H9 (cell line): ENCODE measurements around the gene DDX28. TPM values are rescaled to one million over a fixed set of nuclear protein-coding genes. Genes with fewer than 3 reads are reported as not detected.

Experiments
- DNase-seq: peaks from one replicate; pipeline ENCODE4 v3.0.0-alpha.2; 2017
- H2AFZ ChIP-seq: one replicate; pipeline ENCODE4 v1.6.1; 2013; ENCODE audit warnings: mild to moderate bottlenecking, low read length, control low read depth, moderate library complexity
- H2AK5ac ChIP-seq: 2 replicates; pipeline ENCODE4 v1.6.1; 2013; ENCODE audit warnings: low read length, control low read depth, mixed read lengths; ENCODE audit not compliant: insufficient read length
- H2BK120ac ChIP-seq: one replicate; pipeline ENCODE4 v1.6.1; 2013; ENCODE audit warnings: low read depth, mild to moderate bottlenecking, low read length, control low read depth, inconsistent platforms; ENCODE audit not compliant: poor library complexity, severe bottlenecking
- H2BK12ac ChIP-seq: 2 replicates; pipeline ENCODE4 v1.6.1; 2013; ENCODE audit warnings: low read length, control low read depth, mixed read lengths, low read depth; ENCODE audit not compliant: insufficient read length
- H2BK15ac ChIP-seq: 2 replicates; pipeline ENCODE4 v1.6.1; 2013; ENCODE audit warnings: low read depth, low read length, control low read depth
- H2BK20ac ChIP-seq: one replicate; pipeline ENCODE4 v1.6.1; 2013; ENCODE audit warnings: low read depth, mild to moderate bottlenecking, low read length, control low read depth, inconsistent platforms; ENCODE audit not compliant: poor library complexity, severe bottlenecking
- H2BK5ac ChIP-seq: 2 replicates; pipeline ENCODE4 v1.6.1; 2013; ENCODE audit warnings: low read length, control low read depth, mixed read lengths; ENCODE audit not compliant: insufficient read length
- H3K14ac ChIP-seq: 2 replicates; pipeline ENCODE4 v1.6.1; 2013; ENCODE audit warnings: low read length, control low read depth; ENCODE audit not compliant: insufficient read depth
- H3K18ac ChIP-seq: 2 replicates; pipeline ENCODE4 v1.6.1; 2013; ENCODE audit warnings: low read depth, mild to moderate bottlenecking, mixed read lengths, low read length, control low read depth; ENCODE audit not compliant: insufficient read length
- H3K23ac ChIP-seq: 2 replicates; pipeline ENCODE4 v1.6.1; 2013; ENCODE audit warnings: low read length, control low read depth, mixed read lengths, low read depth; ENCODE audit not compliant: insufficient read length
- H3K23me2 ChIP-seq: 2 replicates; pipeline ENCODE4 v1.6.1; 2013; ENCODE audit warnings: low read depth, mild to moderate bottlenecking, mixed read lengths, low read length, control low read depth; ENCODE audit not compliant: insufficient read length, poor library complexity, severe bottlenecking
- H3K27ac ChIP-seq: 2 replicates; pipeline ENCODE4 v1.5.1; 2013; ENCODE audit warnings: low read length, control low read depth, mixed read lengths, low read depth; ENCODE audit not compliant: insufficient read length
- H3K27me3 ChIP-seq: 2 replicates; pipeline ENCODE4 v1.6.1; 2013; ENCODE audit warnings: low read length, control low read depth, inconsistent platforms; ENCODE audit not compliant: insufficient read depth
- H3K4ac ChIP-seq: 2 replicates; pipeline ENCODE4 v1.6.1; 2013; ENCODE audit warnings: low read depth, mild to moderate bottlenecking, control low read depth, inconsistent platforms, low read length, moderate library complexity
- H3K4me1 ChIP-seq: 2 replicates; pipeline ENCODE4 v1.6.1; 2013; ENCODE audit warnings: low read length, control low read depth, inconsistent platforms; ENCODE audit not compliant: insufficient read depth
- H3K4me2 ChIP-seq: 2 replicates; pipeline ENCODE4 v1.6.1; 2013; ENCODE audit warnings: low read length, control low read depth, mixed read lengths; ENCODE audit not compliant: insufficient read length, insufficient read depth
- H3K56ac ChIP-seq: 2 replicates; pipeline ENCODE4 v1.6.1; 2013; ENCODE audit warnings: low read depth, mild to moderate bottlenecking, mixed read lengths, low read length, control low read depth; ENCODE audit not compliant: insufficient read length
- H3K79me1 ChIP-seq: 2 replicates; pipeline ENCODE4 v1.6.1; 2013; ENCODE audit warnings: low read depth, mild to moderate bottlenecking, moderate library complexity, low read length, control low read depth, inconsistent platforms; ENCODE audit not compliant: insufficient read depth, poor library complexity, severe bottlenecking
- H3K79me2 ChIP-seq: 2 replicates; pipeline ENCODE4 v1.6.1; 2013; ENCODE audit warnings: low read length, control low read depth, inconsistent platforms; ENCODE audit not compliant: insufficient read depth
- H3K9ac ChIP-seq: 2 replicates; pipeline ENCODE4 v1.6.1; 2013; ENCODE audit warnings: low read length, control low read depth, mixed read lengths; ENCODE audit not compliant: insufficient read length; ENCODE audit errors: extremely low read depth
- H3K9me3 ChIP-seq: one replicate; pipeline ENCODE4 v1.6.1; 2013; ENCODE audit warnings: low read depth, low read length, inconsistent platforms; ENCODE audit not compliant: control insufficient read depth
- H3T11ph ChIP-seq: one replicate; pipeline ENCODE4 v1.6.1; 2013; ENCODE audit warnings: mild to moderate bottlenecking, low read length, control low read depth, inconsistent platforms
- H4K20me1 ChIP-seq: one replicate; pipeline ENCODE4 v1.6.1; 2013; ENCODE audit not compliant: control insufficient read depth, insufficient read length, insufficient read depth
- H4K5ac ChIP-seq: 2 replicates; pipeline ENCODE4 v1.6.1; 2013; ENCODE audit warnings: low read depth, mild to moderate bottlenecking, mixed read lengths, low read length, control low read depth; ENCODE audit not compliant: insufficient read length
- H4K8ac ChIP-seq: replicated peaks from 2 replicates; pipeline ENCODE4 v1.6.1; 2013; ENCODE audit warnings: low read length, control low read depth, mixed read lengths, low read depth; ENCODE audit not compliant: insufficient read length
- H4K91ac ChIP-seq: 2 replicates; pipeline ENCODE4 v1.6.1; 2013; ENCODE audit warnings: low read depth, mild to moderate bottlenecking, moderate library complexity, mixed read lengths, low read length, control low read depth; ENCODE audit not compliant: insufficient read length
- H3K27ac Mint-ChIP-seq, 3 experiments: 2 replicates in 2 of 3; 3 replicates in 1 of 3; pipeline ENCODE4 v1.8.0; 2020 to 2021; ENCODE audit warnings: mixed read lengths in 3 of 3, mild to moderate bottlenecking in 1 of 3, moderate library complexity in 1 of 3
- H3K27me3 Mint-ChIP-seq: 2 replicates; pipeline ENCODE4 v1.8.0; 2021; ENCODE audit warnings: low read depth, mild to moderate bottlenecking, moderate library complexity, mixed read lengths
- H3K36me3 Mint-ChIP-seq, 3 experiments: 2 replicates in 2 of 3; 3 replicates in 1 of 3; pipeline ENCODE4 v1.8.0; 2020 to 2021; ENCODE audit warnings: low read depth in 3 of 3, mixed read lengths in 3 of 3; ENCODE audit not compliant: insufficient read depth in 1 of 3
- H3K4me1 Mint-ChIP-seq, 2 experiments: 2 replicates each; pipeline ENCODE4 v1.8.0; 2020; ENCODE audit warnings: mixed read lengths in 2 of 2
- H3K4me3 Mint-ChIP-seq, 2 experiments: 2 replicates in 1 of 2; 3 replicates in 1 of 2; pipeline ENCODE4 v1.8.0; 2020 to 2021; ENCODE audit warnings: mild to moderate bottlenecking in 2 of 2, mixed read lengths in 2 of 2, moderate library complexity in 1 of 2
- H3K9me3 Mint-ChIP-seq, 2 experiments: 2 replicates in 1 of 2; 3 replicates in 1 of 2; pipeline ENCODE4 v1.8.0; 2020; ENCODE audit warnings: mild to moderate bottlenecking in 2 of 2, mixed read lengths in 2 of 2, moderate library complexity in 1 of 2
- WGBS: extraction: QIAGEN DNeasy Blood & Tissue Kit; methylation state at CpG from one replicate; pipeline ENCODE4 v1.1.7; 2013; ENCODE audit warnings: missing lambda C conversion rate, low lambda C conversion rate, mixed read lengths; ENCODE audit not compliant: insufficient read length; ENCODE audit errors: extremely low coverage; 5-methylcytosine and 5-hydroxymethylcytosine counted together
- total RNA-seq: library from RNA; stranded (reverse); gene quantifications from 2 replicates; pipeline ENCODE4 v1.2.1, GENCODE V29; 2021
- TF ChIP-seq, protein P1 (sequence below): fragments of 200-600 bp; sonication (generic); conservative IDR thresholded peaks from 3 replicates; pipeline ENCODE4 v1.8.0; 2021; ENCODE audit warnings: antibody characterized with exemption, mild to moderate bottlenecking

DDX28 gene
- total RNA-seq, 1 experiment from 2014 or later: 22.9 TPM

DNA sequence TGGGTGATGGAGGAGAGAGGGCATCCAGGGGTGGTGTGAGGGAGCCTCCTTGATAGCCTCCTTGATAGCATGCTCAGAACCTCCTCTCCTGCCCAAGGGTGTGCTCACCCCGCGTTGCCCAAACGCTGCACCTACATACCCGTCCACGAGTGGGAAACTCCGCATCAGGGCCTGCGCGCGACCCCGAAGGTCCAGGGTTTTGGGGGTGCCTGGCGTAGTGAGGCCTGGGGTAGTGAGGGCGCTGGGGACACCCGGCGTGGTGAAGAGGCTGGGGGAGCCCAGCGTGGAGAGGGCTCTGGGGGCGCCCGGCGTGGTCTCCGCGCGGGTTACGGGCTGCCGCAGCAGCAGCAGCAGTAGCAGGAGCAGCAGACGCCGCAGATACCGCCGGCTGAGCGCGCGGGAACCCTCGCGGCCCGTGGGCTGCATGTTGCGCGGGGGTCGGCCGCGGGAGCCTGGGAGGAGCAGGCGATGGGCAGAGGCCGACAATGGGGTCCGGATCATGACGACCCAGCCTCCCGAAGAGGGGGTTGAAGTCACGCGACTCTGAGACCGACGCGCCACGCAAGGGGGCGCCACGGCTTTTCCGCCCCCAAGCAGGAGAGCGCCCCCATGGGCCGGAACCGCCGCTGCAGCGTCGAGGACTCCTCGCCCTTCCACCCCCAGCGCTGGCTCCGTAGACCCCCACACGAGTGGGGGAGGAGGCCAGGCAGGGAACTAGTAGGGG is 42.9 kb downstream of the DDX28 start, which contains the start of gene DPEP3:
Gene DPEP3, minus strand, starts transcription at position 545 of the 724 bp plus-strand sequence. Its CDS starts 119 bp downstream, at position 426.
- Histone ChIP-seq H3K23me2 (no peaks in the 10 kb centered on the region), H2AFZ (no peak within 1 kb of the TSS), H3K9ac (no peak within 1 kb of the TSS), H4K8ac (no peak within 1 kb of the TSS), H4K20me1 (no peaks in the 10 kb centered on the region), H3K56ac (no peak within 1 kb of the TSS), H2BK15ac (no peak within 1 kb of the TSS), H2BK12ac (no peak within 1 kb of the TSS), H3K9me3 (no peaks in the 10 kb centered on the region), H3K4ac (no peak within 1 kb of the TSS), H4K91ac (no peak within 1 kb of the TSS), H2BK120ac (no peak within 1 kb of the TSS), H4K5ac (no peak within 1 kb of the TSS), H3K79me1 (no peaks in the 10 kb centered on the region), H3T11ph (no peak within 1 kb of the TSS), H3K23ac (no peak within 1 kb of the TSS), H3K14ac (no peak within 1 kb of the TSS; the same call in 1 of the 2 replicates), H3K27me3 (no peaks in the 10 kb centered on the region; the same call in 1 of the 2 replicates), H3K18ac (no peak within 1 kb of the TSS), H2BK5ac (no peak within 1 kb of the TSS), H2AK5ac (no peak within 1 kb of the TSS), H3K4me1 (peaks cover 2% of the 10 kb centered on the region; the same call in 1 of the 2 replicates), H2BK20ac (no peak within 1 kb of the TSS), H3K4me2 (no peak within 1 kb of the TSS), H3K27ac (no peak within 1 kb of the TSS), H3K79me2 (no peaks in the 10 kb centered on the region)
- Mint-ChIP-seq H3K4me1 (peaks cover 6 to 8% of the 10 kb centered on the region in 2 experiments), H3K27ac (peak within 1 kb of the TSS in 1 of 3 experiments; percentile 65; a peak in 1 of 7 replicates), H3K27me3 (peaks cover 19% of the 10 kb centered on the region), H3K36me3 (no peaks in the 10 kb centered on the region), H3K4me3 (no peak within 1 kb of the TSS), H3K9me3 (no peaks in the 10 kb centered on the region)
- TF ChIP-seq, protein P1, sequence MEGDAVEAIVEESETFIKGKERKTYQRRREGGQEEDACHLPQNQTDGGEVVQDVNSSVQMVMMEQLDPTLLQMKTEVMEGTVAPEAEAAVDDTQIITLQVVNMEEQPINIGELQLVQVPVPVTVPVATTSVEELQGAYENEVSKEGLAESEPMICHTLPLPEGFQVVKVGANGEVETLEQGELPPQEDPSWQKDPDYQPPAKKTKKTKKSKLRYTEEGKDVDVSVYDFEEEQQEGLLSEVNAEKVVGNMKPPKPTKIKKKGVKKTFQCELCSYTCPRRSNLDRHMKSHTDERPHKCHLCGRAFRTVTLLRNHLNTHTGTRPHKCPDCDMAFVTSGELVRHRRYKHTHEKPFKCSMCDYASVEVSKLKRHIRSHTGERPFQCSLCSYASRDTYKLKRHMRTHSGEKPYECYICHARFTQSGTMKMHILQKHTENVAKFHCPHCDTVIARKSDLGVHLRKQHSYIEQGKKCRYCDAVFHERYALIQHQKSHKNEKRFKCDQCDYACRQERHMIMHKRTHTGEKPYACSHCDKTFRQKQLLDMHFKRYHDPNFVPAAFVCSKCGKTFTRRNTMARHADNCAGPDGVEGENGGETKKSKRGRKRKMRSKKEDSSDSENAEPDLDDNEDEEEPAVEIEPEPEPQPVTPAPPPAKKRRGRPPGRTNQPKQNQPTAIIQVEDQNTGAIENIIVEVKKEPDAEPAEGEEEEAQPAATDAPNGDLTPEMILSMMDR: peak; percentile 86
- WGBS: no CpG with 5 or more reads among the region's 62 CpGs
- DNase-seq: peak; percentile 82
